Thyroid gland (tissue), 4 donors: ENCODE results near the gene AKAP6.

Experiments used
- POLR2A ChIP-seq, 2 donors: fragments of 450-650 bp; IDR thresholded peaks; one replicate each; pipeline ENCODE4 v1.6.1; 2017; ENCODE audit warnings: antibody characterized with exemption in 2 of 2, mild to moderate bottlenecking in 2 of 2, moderate library complexity in 1 of 2
- TF ChIP-seq, protein P1 (sequence below), 6 experiments: fragments of 200-600 bp in 3 of 6; fragments of 450-650 bp in 3 of 6; sonication (generic) in 3 of 6; IDR thresholded peaks; one replicate each; pipeline ENCODE4 v1.5.1; 2016 to 2019; ENCODE audit warnings: antibody characterized with exemption in 6 of 6, mild to moderate bottlenecking in 2 of 6, inconsistent platforms in 1 of 6, moderate library complexity in 1 of 6

DNA sequence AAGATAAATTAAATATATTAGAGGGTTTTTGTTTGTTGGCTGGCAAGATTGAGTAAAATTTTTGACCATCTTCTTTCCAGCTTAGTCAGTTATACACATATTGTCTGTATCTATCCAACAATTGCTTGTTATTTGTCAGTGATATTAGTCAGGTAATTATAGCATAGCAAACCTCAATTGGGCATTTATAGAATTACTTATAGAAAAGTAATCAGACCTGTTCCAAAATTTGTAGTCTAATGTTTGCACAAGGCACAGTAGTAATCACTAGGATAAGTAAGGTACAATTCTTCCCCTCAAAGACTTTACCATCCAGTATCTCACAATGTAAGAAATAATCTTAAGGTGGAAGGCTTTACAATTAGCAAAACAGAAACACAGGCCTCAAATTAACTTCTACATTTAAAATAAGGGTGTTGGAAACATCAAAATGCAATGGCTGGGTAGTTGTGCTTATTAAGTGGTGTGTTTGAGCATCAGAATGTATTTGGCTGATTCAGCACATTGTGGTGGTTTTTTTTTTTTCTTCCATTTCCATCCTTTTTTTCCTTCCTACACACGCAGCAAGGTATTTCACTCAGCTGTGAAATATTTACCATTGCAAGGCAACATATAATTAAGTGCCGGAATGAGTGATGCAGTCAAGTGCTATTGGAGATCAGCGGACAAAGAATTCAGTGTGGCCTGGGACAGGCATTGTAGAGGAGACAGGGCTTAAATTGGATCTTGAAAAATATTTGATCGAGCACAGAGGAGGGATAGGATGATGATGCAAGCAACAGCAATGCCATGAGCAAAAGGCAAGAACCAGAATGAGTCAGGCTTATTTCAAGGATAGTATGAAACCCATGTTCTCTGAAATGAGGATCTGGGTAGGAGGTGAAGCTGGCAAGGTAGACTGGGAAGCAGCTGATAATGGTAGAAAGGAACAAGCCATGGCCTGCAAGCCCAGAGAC lies 178.2 kb downstream of the AKAP6 start:
- TF ChIP-seq, protein P1, sequence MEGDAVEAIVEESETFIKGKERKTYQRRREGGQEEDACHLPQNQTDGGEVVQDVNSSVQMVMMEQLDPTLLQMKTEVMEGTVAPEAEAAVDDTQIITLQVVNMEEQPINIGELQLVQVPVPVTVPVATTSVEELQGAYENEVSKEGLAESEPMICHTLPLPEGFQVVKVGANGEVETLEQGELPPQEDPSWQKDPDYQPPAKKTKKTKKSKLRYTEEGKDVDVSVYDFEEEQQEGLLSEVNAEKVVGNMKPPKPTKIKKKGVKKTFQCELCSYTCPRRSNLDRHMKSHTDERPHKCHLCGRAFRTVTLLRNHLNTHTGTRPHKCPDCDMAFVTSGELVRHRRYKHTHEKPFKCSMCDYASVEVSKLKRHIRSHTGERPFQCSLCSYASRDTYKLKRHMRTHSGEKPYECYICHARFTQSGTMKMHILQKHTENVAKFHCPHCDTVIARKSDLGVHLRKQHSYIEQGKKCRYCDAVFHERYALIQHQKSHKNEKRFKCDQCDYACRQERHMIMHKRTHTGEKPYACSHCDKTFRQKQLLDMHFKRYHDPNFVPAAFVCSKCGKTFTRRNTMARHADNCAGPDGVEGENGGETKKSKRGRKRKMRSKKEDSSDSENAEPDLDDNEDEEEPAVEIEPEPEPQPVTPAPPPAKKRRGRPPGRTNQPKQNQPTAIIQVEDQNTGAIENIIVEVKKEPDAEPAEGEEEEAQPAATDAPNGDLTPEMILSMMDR (IDR thresholded peaks at IDR 0.05) = no peak
- no peak for TF ChIP-seq POLR2A (IDR thresholded peaks at IDR 0.05)
